Panc1 (cell line): ENCODE results near the gene CPHXL2.

Experiments
- POLR2AphosphoS5 ChIP-seq: IDR thresholded peaks from 2 replicates; pipeline ENCODE4 v1.6.1; 2012; ENCODE audit warnings: mild to moderate bottlenecking, low read depth, low read length, moderate library complexity
- SIN3A ChIP-seq: IDR thresholded peaks from 2 replicates; pipeline ENCODE4 v1.6.1; 2012; ENCODE audit warnings: low read depth, mild to moderate bottlenecking, low read length, moderate library complexity, borderline replicate concordance; ENCODE audit not compliant: insufficient read depth
- TF ChIP-seq, protein P1 (sequence below): fragments of 450-650 bp; IDR thresholded peaks from 2 replicates; pipeline ENCODE4 v1.5.1; 2017; ENCODE audit warnings: mild to moderate bottlenecking

GRCh38 chr16:75627851-75628250, 49.0 kb downstream of the CPHXL2 start:
- TF ChIP-seq, protein P1, sequence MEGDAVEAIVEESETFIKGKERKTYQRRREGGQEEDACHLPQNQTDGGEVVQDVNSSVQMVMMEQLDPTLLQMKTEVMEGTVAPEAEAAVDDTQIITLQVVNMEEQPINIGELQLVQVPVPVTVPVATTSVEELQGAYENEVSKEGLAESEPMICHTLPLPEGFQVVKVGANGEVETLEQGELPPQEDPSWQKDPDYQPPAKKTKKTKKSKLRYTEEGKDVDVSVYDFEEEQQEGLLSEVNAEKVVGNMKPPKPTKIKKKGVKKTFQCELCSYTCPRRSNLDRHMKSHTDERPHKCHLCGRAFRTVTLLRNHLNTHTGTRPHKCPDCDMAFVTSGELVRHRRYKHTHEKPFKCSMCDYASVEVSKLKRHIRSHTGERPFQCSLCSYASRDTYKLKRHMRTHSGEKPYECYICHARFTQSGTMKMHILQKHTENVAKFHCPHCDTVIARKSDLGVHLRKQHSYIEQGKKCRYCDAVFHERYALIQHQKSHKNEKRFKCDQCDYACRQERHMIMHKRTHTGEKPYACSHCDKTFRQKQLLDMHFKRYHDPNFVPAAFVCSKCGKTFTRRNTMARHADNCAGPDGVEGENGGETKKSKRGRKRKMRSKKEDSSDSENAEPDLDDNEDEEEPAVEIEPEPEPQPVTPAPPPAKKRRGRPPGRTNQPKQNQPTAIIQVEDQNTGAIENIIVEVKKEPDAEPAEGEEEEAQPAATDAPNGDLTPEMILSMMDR, result no peak
- TF ChIP-seq SIN3A, result no peak
- no peak for TF ChIP-seq POLR2AphosphoS5
